OCI-LY7 (cell line): ENCODE measurements around the gene ABCF3. TPM values are rescaled to one million over a fixed set of nuclear protein-coding genes. Genes with fewer than 3 reads are reported as not detected.

Source experiments
- BruUV-seq: library from RNA; stranded (reverse); fragments of 400-500 nt; replicated peaks from 2 replicates; lab custom pipeline; 2021; lab: Mats Ljungman, UMichigan
- CTCF ChIA-PET: fragments of 300-600 bp; sonication (Branson Sonifier 250); formaldehyde crosslinking; loops from one replicate; lab custom pipeline; 2022; ENCODE audit warnings: antibody characterized with exemption; ENCODE audit not compliant: unreplicated experiment; lab: Charles Lee
- POLR2A ChIA-PET: fragments of 300-600 bp; sonication (Branson Sonifier 250); formaldehyde crosslinking; loops from one replicate; lab custom pipeline; 2022; ENCODE audit warnings: antibody characterized with exemption; lab: Charles Lee
- DNase-seq: peaks from one replicate; pipeline ENCODE4 v3.0.0-alpha.2; 2015; ENCODE audit warnings: low spot score
- H2AFZ ChIP-seq: fragments of 200-600 bp; sonication (generic), shearing (Covaris generic); 2 replicates; pipeline ENCODE4 v1.6.1; 2014; ENCODE audit warnings: mild to moderate bottlenecking, antibody characterized with exemption, low read length, moderate library complexity
- H3K27ac ChIP-seq: fragments of 200-600 bp; sonication (generic); 2 replicates; pipeline ENCODE4 v1.5.1; 2014; ENCODE audit warnings: mixed run types, low read depth, mild to moderate bottlenecking, moderate library complexity, low read length, inconsistent platforms; ENCODE audit not compliant: poor library complexity, severe bottlenecking
- H3K36me3 ChIP-seq: fragments of 200-600 bp; sonication (generic); 2 replicates; pipeline ENCODE4 v1.6.1; 2014; ENCODE audit warnings: mild to moderate bottlenecking, antibody characterized with exemption, low read length, moderate library complexity, mixed read lengths; ENCODE audit not compliant: insufficient read depth
- H3K4me1 ChIP-seq: fragments of 200-600 bp; sonication (generic); 2 replicates; pipeline ENCODE4 v1.5.1; 2014; ENCODE audit warnings: mild to moderate bottlenecking, low read length; ENCODE audit not compliant: insufficient read depth, poor library complexity, severe bottlenecking
- H3K4me2 ChIP-seq: fragments of 200-600 bp; sonication (generic); 2 replicates; pipeline ENCODE4 v1.6.1; 2014; ENCODE audit warnings: mild to moderate bottlenecking, low read length
- H3K4me3 ChIP-seq: fragments of 200-600 bp; sonication (generic); 2 replicates; pipeline ENCODE4 v1.5.1; 2014; ENCODE audit warnings: mild to moderate bottlenecking, low read depth, low read length; ENCODE audit not compliant: poor library complexity, severe bottlenecking
- H3K79me2 ChIP-seq: fragments of 200-600 bp; sonication (generic); 2 replicates; pipeline ENCODE4 v1.6.1; 2016; ENCODE audit warnings: low read depth, mild to moderate bottlenecking, low read length, moderate library complexity, mixed read lengths; ENCODE audit not compliant: insufficient read depth
- H3K9me2 ChIP-seq: fragments of 200-600 bp; sonication (generic); 2 replicates; pipeline ENCODE4 v1.6.1; 2016; ENCODE audit warnings: mild to moderate bottlenecking, low read length, mixed read lengths; ENCODE audit not compliant: insufficient read depth
- H3K9me3 ChIP-seq: fragments of 200-600 bp; sonication (generic); 2 replicates; pipeline ENCODE4 v1.6.1; 2014; ENCODE audit warnings: mild to moderate bottlenecking, mixed run types, low read length, mixed read lengths
- H4K20me1 ChIP-seq: fragments of 200-600 bp; sonication (generic); 2 replicates; pipeline ENCODE4 v1.6.1; 2014; ENCODE audit warnings: mild to moderate bottlenecking, antibody characterized with exemption, low read length, moderate library complexity, mixed read lengths; ENCODE audit not compliant: insufficient read depth
- CTCF ChIP-seq: fragments of 200-600 bp; sonication (generic); conservative IDR thresholded peaks from 2 replicates; pipeline ENCODE4 v1.5.1; 2014; ENCODE audit warnings: mild to moderate bottlenecking, antibody characterized with exemption, low read length, moderate library complexity, mixed read lengths
- EZH2phosphoT487 ChIP-seq: fragments of 200-600 bp; sonication (generic); IDR thresholded peaks from 2 replicates; pipeline ENCODE4 v1.6.1; 2018; ENCODE audit warnings: low read depth, borderline replicate concordance, mild to moderate bottlenecking, mixed run types, antibody characterized with exemption, low read length, moderate library complexity, mixed read lengths
- intact Hi-C: fragments of 100-400 bp; cut with micrococcal nuclease; formaldehyde crosslinking; loops from one replicate; pipeline ENCODE4 v1.10.0; 2022; ENCODE audit not compliant: unreplicated experiment
- total RNA-seq, 2 experiments: library from RNA; depleted of rRNA in 1 of 2; stranded (reverse); fragments of >200 nt in 1 of 2; shearing (Covaris generic) in 1 of 2; gene quantifications; 2 replicates each; pipeline ENCODE4 v1.2.3, GENCODE V29; 2014 to 2022

Gene ABCF3
- total RNA-seq, 2 experiments from 2014 or later = 51.6 to 67.1 TPM

- CTCF ChIA-PET = no interaction called here
- intact Hi-C loops = loop anchor here (2.0 kb wide), 1 partner anchor 123 kb away; the partner anchor contains the start of gene PSMD2
Measured at GRCh38 chr3:184175981-184176376, 10.0 kb upstream of the ABCF3 start.

GRCh38 chr3:184176377-184177330 lies 9.3 kb upstream of the ABCF3 start:
- Histone ChIP-seq H2AFZ (no peak overlapping the region), H3K36me3 (peaks cover 46% of the 10 kb centered on the region), H3K4me1 (peaks cover 26% of the 10 kb centered on the region), H3K9me3 (no peaks in the 10 kb centered on the region), H4K20me1 (no peaks in the 10 kb centered on the region), H3K79me2 (peaks cover 14% of the 10 kb centered on the region), H3K27ac (no peak overlapping the region), H3K4me3 (peak overlapping the region; percentile 94), H3K4me2 (peak overlapping the region; percentile 93), H3K9me2 (no peaks in the 10 kb centered on the region)
- BruUV-seq = no TSS peak
- POLR2A ChIA-PET = interaction anchor here (0.9 kb wide), 1 partner anchor 9 kb away, joined by 4 read pairs; the partner anchor contains the start of gene ABCF3
- no peak for DNase-seq
- CTCF ChIA-PET = interaction anchor here (0.5 kb wide), 1 partner anchor 235 kb away, joined by 7 read pairs; no protein-coding TSS in a partner anchor
- TF ChIP-seq CTCF (no peak), EZH2phosphoT487 (no peak)
- intact Hi-C loops = no loop called here

More at GRCh38 chr3:184175981-184176376, 10.0 kb upstream of the ABCF3 start:
- DNase-seq = no peak
- H3K4me3 ChIP-seq = peak overlapping the region; percentile 94
- TF ChIP-seq EZH2phosphoT487 (no peak), CTCF (no peak)
- H3K4me2 ChIP-seq = peak overlapping the region; percentile 93
- POLR2A ChIA-PET = no interaction called here
- no TSS peak for BruUV-seq
- peaks cover 45% of the 10 kb centered on the region for H3K36me3 ChIP-seq
- H2AFZ ChIP-seq = no peak overlapping the region
- H3K79me2 ChIP-seq = peaks cover 14% of the 10 kb centered on the region
- H3K9me3 ChIP-seq = no peaks in the 10 kb centered on the region
- H3K9me2 ChIP-seq = no peaks in the 10 kb centered on the region
- no peaks in the 10 kb centered on the region for H4K20me1 ChIP-seq
- peaks cover 26% of the 10 kb centered on the region for H3K4me1 ChIP-seq
- H3K27ac ChIP-seq = no peak overlapping the region

- no peak for TF ChIP-seq EZH2phosphoT487
- no peak for TF ChIP-seq CTCF
- H2AFZ ChIP-seq = no peak overlapping the region
- H3K9me2 ChIP-seq = no peaks in the 10 kb centered on the region
- peaks cover 14% of the 10 kb centered on the region for H3K79me2 ChIP-seq
- H3K4me2 ChIP-seq = peak overlapping the region; percentile 93; the same call in 1 of the 2 replicates
- BruUV-seq = no TSS peak
- peaks cover 53% of the 10 kb centered on the region for H3K36me3 ChIP-seq
- no peak for DNase-seq
- CTCF ChIA-PET = no interaction called here
- H3K27ac ChIP-seq = no peak overlapping the region
- intact Hi-C loops = no loop called here
- H3K9me3 ChIP-seq = no peaks in the 10 kb centered on the region
- no peak overlapping the region for H3K4me3 ChIP-seq
- H4K20me1 ChIP-seq = no peaks in the 10 kb centered on the region
- peaks cover 26% of the 10 kb centered on the region for H3K4me1 ChIP-seq
- POLR2A ChIA-PET = interaction anchor here (0.6 to 0.9 kb wide), 2 partner anchors 8 to 1498 kb away, joined by 3 to 4 read pairs; partner anchors contain the start of gene ABCF3
Measured at GRCh38 chr3:184177331-184177731, 8.7 kb upstream of the ABCF3 start.
